Neuronal stem cell (in vitro differentiated cells): ENCODE data around the gene TUBB3.
A peak's percentile ranks its signal among the peaks of the same experiment; 100 is the strongest.

Source experiments
- DNase-seq: peaks from one replicate; pipeline ENCODE4 v3.0.0-alpha.2; 2013; ENCODE audit warnings: low spot score
- H2AFZ ChIP-seq: one replicate; pipeline ENCODE4 v1.6.1; 2013; ENCODE audit warnings: mild to moderate bottlenecking, low read length, inconsistent platforms
- H2AK5ac ChIP-seq: 2 replicates; pipeline ENCODE4 v1.6.1; 2013; ENCODE audit warnings: low read depth, mild to moderate bottlenecking, inconsistent platforms, low read length, moderate library complexity, mixed read lengths
- H2BK120ac ChIP-seq: 2 replicates; pipeline ENCODE4 v1.6.1; 2013; ENCODE audit warnings: low read depth, mild to moderate bottlenecking, inconsistent platforms, low read length, moderate library complexity, mixed read lengths
- H2BK12ac ChIP-seq: one replicate; pipeline ENCODE4 v1.6.1; 2013; ENCODE audit warnings: low read length, inconsistent platforms
- H2BK15ac ChIP-seq: 2 replicates; pipeline ENCODE4 v1.6.1; 2013; ENCODE audit warnings: mild to moderate bottlenecking, low read length, inconsistent platforms, mixed read lengths
- H2BK5ac ChIP-seq: one replicate; pipeline ENCODE4 v1.6.1; 2013; ENCODE audit warnings: inconsistent platforms, mild to moderate bottlenecking, low read length, moderate library complexity
- H3K14ac ChIP-seq: one replicate; pipeline ENCODE4 v1.6.1; 2013; ENCODE audit warnings: low read length, inconsistent platforms
- H3K18ac ChIP-seq: 2 replicates; pipeline ENCODE4 v1.6.1; 2013; ENCODE audit warnings: low read length, inconsistent platforms
- H3K23ac ChIP-seq: 2 replicates; pipeline ENCODE4 v1.6.1; 2013; ENCODE audit warnings: low read depth, mild to moderate bottlenecking, mixed read lengths, low read length, inconsistent platforms; ENCODE audit not compliant: poor library complexity
- H3K27ac ChIP-seq: replicated peaks from 3 replicates; pipeline ENCODE4 v1.5.1; 2013; ENCODE audit warnings: low read length, inconsistent platforms
- H3K27me3 ChIP-seq, 3 experiments: 2 replicates each; pipeline ENCODE4 v1.6.1; 2013; ENCODE audit warnings: low read length in 3 of 3, mild to moderate bottlenecking in 2 of 3, inconsistent platforms in 1 of 3, low read depth in 1 of 3, mixed read lengths in 1 of 3, moderate library complexity in 1 of 3; ENCODE audit not compliant: control insufficient read depth in 3 of 3, insufficient read depth in 3 of 3
- H3K36me3 ChIP-seq, 2 donors: replicated peaks in 1 of 2; 2 replicates each; pipeline ENCODE4 v1.6.1; 2013; ENCODE audit warnings: low read length in 2 of 2; ENCODE audit not compliant: control insufficient read depth in 2 of 2, insufficient read depth in 2 of 2
- H3K4ac ChIP-seq: 2 replicates; pipeline ENCODE4 v1.6.1; 2013; ENCODE audit warnings: inconsistent platforms, mild to moderate bottlenecking, low read length, moderate library complexity
- H3K4me1 ChIP-seq, 2 donors: 1 replicate in 1 of 2; 2 replicates in 1 of 2; pipeline ENCODE4 v1.6.1; 2013; ENCODE audit warnings: low read length in 2 of 2, low read depth in 1 of 2; ENCODE audit not compliant: control insufficient read depth in 2 of 2, insufficient read depth in 1 of 2
- H3K4me2 ChIP-seq: one replicate; pipeline ENCODE4 v1.6.1; 2013; ENCODE audit warnings: mild to moderate bottlenecking, low read length, inconsistent platforms; ENCODE audit not compliant: insufficient read depth, poor library complexity, severe bottlenecking
- H3K4me3 ChIP-seq, 2 donors: 2 replicates each; pipeline ENCODE4 v1.5.1; 2013; ENCODE audit warnings: low read length in 2 of 2, mild to moderate bottlenecking in 2 of 2, inconsistent platforms in 1 of 2, moderate library complexity in 1 of 2
- H3K79me1 ChIP-seq: one replicate; pipeline ENCODE4 v1.6.1; 2013; ENCODE audit warnings: low read depth, mild to moderate bottlenecking, inconsistent platforms, low read length, moderate library complexity
- H3K9ac ChIP-seq: one replicate; pipeline ENCODE4 v1.6.1; 2013; ENCODE audit warnings: mild to moderate bottlenecking, low read depth, low read length, inconsistent platforms; ENCODE audit not compliant: poor library complexity
- H3K9me3 ChIP-seq, 2 donors: replicated peaks in 1 of 2; 2 replicates each; pipeline versions ENCODE3 to v1.6.1; 2013; ENCODE audit warnings: low read length in 2 of 2, mild to moderate bottlenecking in 2 of 2, inconsistent platforms in 1 of 2, low read depth in 1 of 2, mixed read lengths in 1 of 2, moderate library complexity in 1 of 2; ENCODE audit not compliant: control insufficient read depth in 2 of 2, insufficient read depth in 1 of 2
- H4K8ac ChIP-seq: one replicate; pipeline ENCODE4 v1.6.1; 2013; ENCODE audit warnings: low read depth, mild to moderate bottlenecking, inconsistent platforms, low read length, moderate library complexity
- H4K91ac ChIP-seq: one replicate; pipeline ENCODE4 v1.6.1; 2013; ENCODE audit warnings: low read length, low read depth, mild to moderate bottlenecking, inconsistent platforms; ENCODE audit not compliant: poor library complexity
- WGBS, 2 donors: extraction: QIAGEN DNeasy Blood & Tissue Kit; methylation state at CpG; one replicate each; pipeline ENCODE4 v1.1.7; 2013; ENCODE audit warnings: missing lambda C conversion rate in 2 of 2, mixed read lengths in 1 of 2; ENCODE audit not compliant: insufficient read length in 2 of 2, insufficient replicate concordance in 1 of 2; ENCODE audit errors: extremely low coverage in 2 of 2; 5-methylcytosine and 5-hydroxymethylcytosine counted together

Gene TUBB3

GRCh38 chr16:89892635-89893034, 30.5 kb upstream of the TUBB3 start:
- Histone ChIP-seq H3K18ac (no peak overlapping the region), H2BK5ac (no peak overlapping the region), H3K4ac (no peak overlapping the region), H3K9me3 (no peaks in the 10 kb centered on the region), H2AK5ac (no peak overlapping the region), H3K79me1 (peaks cover 6% of the 10 kb centered on the region), H2AFZ (no peak overlapping the region), H2BK15ac (no peak overlapping the region), H3K9ac (peak overlapping the region; percentile 44), H3K27me3 (no peaks in the 10 kb centered on the region), H3K14ac (no peak overlapping the region), H3K4me3 (no peak overlapping the region), H3K4me2 (no peak overlapping the region), H4K8ac (no peak overlapping the region), H3K23ac (no peak overlapping the region), H3K36me3 (peaks cover 41 to 96% of the 10 kb centered on the region in 2 donors), H2BK120ac (no peak overlapping the region), H4K91ac (no peak overlapping the region), H3K4me1 (no peaks in the 10 kb centered on the region), H3K27ac (no peak overlapping the region), H2BK12ac (peak overlapping the region; percentile 6)
- WGBS, 2 donors: no CpG with 5 or more reads among the region's 9 CpGs
- DNase-seq: no peak

DNA sequence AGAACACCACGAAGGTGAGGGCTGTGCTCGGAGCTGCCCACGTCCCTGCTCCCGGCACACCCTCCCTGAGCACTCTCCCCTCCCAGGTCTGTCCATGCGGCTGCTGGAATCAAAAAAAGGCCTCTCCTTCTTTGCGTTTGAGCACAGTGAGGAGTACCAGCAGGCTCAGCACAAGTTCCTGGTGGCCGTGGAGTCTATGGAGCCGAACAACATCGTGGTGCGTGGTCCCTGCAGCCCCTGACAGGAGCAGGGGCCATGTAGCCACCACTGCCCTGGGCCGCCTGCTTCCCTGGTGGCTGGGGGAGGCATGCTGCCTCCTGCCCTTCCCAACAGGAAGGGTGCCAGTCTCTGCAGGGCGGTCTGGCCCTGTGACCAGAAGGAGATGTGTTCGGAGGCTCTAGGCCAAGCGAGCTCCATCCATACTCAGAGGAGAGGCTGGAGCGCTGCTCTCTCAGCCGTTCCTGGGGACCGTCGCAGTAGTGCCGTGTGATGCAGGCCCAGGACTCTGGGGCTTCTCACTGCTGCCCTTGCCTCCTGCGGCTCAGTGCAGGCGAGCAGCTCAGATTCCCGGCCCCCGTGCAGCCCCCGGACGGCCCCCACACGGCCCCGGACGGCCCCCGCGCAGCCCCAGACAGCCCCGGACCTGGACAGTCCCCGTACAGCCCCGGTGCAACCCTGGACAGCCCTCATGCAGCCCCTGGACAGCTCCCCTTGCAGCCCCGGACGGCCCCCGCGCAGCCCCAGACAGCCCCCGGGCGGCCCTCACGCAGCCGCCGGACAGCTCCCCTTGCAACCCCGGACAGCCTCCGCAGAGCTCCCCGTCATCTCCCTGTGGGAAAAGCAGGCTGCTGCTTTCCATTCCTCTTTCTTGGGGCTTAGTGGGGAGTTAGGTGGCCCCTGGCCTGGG, 29.2 kb upstream of the TUBB3 start:
- peaks cover 6% of the 10 kb centered on the region for H3K79me1 ChIP-seq
- no peak overlapping the region for H2BK12ac ChIP-seq
- H3K9ac ChIP-seq: no peak overlapping the region
- H3K4me3 ChIP-seq: peak overlapping the region in 1 of 2 donors; percentile 38
- no peak overlapping the region for H4K91ac ChIP-seq
- H2BK15ac ChIP-seq: no peak overlapping the region
- no peak overlapping the region for H2AFZ ChIP-seq
- H2BK120ac ChIP-seq: no peak overlapping the region
- no peak overlapping the region for H2AK5ac ChIP-seq
- no peaks in the 10 kb centered on the region for H3K9me3 ChIP-seq
- peak overlapping the region; percentile 43 for H4K8ac ChIP-seq
- H3K27ac ChIP-seq: no peak overlapping the region
- H3K4me2 ChIP-seq: no peak overlapping the region
- no peaks in the 10 kb centered on the region for H3K27me3 ChIP-seq
- H3K36me3 ChIP-seq: peaks cover 44 to 93% of the 10 kb centered on the region in 2 donors
- H3K23ac ChIP-seq: peak overlapping the region; percentile 80
- no peak overlapping the region for H3K14ac ChIP-seq
- no peak overlapping the region for H2BK5ac ChIP-seq
- H3K4ac ChIP-seq: no peak overlapping the region
- DNase-seq: no peak
- WGBS, 2 donors: no CpG with 5 or more reads among the region's 45 CpGs
- H3K18ac ChIP-seq: no peak overlapping the region
- H3K4me1 ChIP-seq: no peaks in the 10 kb centered on the region

GRCh38 chr16:89895482-89896250, 27.5 kb upstream of the TUBB3 start:
- Histone ChIP-seq H2BK12ac (no peak overlapping the region), H3K27me3 (no peaks in the 10 kb centered on the region), H2AFZ (no peak overlapping the region), H3K27ac (no peak overlapping the region), H4K8ac (no peak overlapping the region), H2BK15ac (no peak overlapping the region), H3K9ac (no peak overlapping the region), H3K23ac (peak overlapping the region; percentile 5), H3K4me2 (no peak overlapping the region), H3K36me3 (peaks cover 50 to 95% of the 10 kb centered on the region in 2 donors), H2AK5ac (no peak overlapping the region), H3K18ac (no peak overlapping the region), H3K9me3 (no peaks in the 10 kb centered on the region), H3K79me1 (peaks cover 6% of the 10 kb centered on the region), H3K4me1 (no peaks in the 10 kb centered on the region), H3K14ac (no peak overlapping the region), H2BK5ac (no peak overlapping the region), H3K4ac (no peak overlapping the region), H2BK120ac (no peak overlapping the region), H3K4me3 (no peak overlapping the region), H4K91ac (no peak overlapping the region)
- WGBS, 2 donors: no CpG with 5 or more reads among the region's 26 CpGs
- no peak for DNase-seq

DNA sequence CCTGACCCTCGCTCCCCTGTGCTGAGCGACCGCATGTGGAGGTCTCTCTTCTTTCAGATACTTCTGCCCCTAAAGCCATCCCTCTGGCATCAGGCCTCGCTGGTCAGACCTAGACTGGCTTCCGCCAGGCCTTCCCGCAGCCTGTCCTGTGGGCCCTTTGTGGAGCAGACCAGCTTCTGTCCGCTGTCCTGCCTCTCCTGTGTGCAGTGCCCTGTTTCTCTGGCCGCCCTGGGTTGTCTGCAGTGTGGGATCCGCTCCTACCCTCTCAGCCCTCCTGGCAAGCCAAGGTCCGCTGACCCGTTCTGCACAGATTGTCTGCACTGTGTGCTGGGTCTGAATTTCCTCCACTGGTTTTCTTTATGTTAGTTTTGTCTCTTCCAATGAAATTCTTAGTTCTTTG, 25.9 kb upstream of the TUBB3 start:
- H3K18ac ChIP-seq: no peak overlapping the region
- peaks cover 6% of the 10 kb centered on the region for H3K79me1 ChIP-seq
- no peak overlapping the region for H3K23ac ChIP-seq
- H3K4me1 ChIP-seq: no peaks in the 10 kb centered on the region
- peaks cover 45 to 85% of the 10 kb centered on the region in 2 donors for H3K36me3 ChIP-seq
- H2BK5ac ChIP-seq: no peak overlapping the region
- H3K27me3 ChIP-seq: no peaks in the 10 kb centered on the region
- no peak overlapping the region for H3K4ac ChIP-seq
- no peak overlapping the region for H4K8ac ChIP-seq
- H2AFZ ChIP-seq: no peak overlapping the region
- no peak overlapping the region for H4K91ac ChIP-seq
- no peaks in the 10 kb centered on the region for H3K9me3 ChIP-seq
- H2BK120ac ChIP-seq: no peak overlapping the region
- H3K9ac ChIP-seq: no peak overlapping the region
- no peak overlapping the region for H2BK15ac ChIP-seq
- no peak overlapping the region for H3K27ac ChIP-seq
- H3K14ac ChIP-seq: no peak overlapping the region
- H3K4me3 ChIP-seq: no peak overlapping the region
- no peak overlapping the region for H2AK5ac ChIP-seq
- DNase-seq: no peak
- no CpG with 5 or more reads among the region's 11 CpGs for WGBS, 2 donors
- no peak overlapping the region for H2BK12ac ChIP-seq
- no peak overlapping the region for H3K4me2 ChIP-seq
